GM19240 (cell line): ENCODE data around the gene RAB3C.

Experiments
- DNase-seq: peaks from one replicate; pipeline ENCODE4 v3.0.0; 2011; ENCODE audit warnings: low spot score; ENCODE audit not compliant: insufficient read length

RAB3C gene

DNA sequence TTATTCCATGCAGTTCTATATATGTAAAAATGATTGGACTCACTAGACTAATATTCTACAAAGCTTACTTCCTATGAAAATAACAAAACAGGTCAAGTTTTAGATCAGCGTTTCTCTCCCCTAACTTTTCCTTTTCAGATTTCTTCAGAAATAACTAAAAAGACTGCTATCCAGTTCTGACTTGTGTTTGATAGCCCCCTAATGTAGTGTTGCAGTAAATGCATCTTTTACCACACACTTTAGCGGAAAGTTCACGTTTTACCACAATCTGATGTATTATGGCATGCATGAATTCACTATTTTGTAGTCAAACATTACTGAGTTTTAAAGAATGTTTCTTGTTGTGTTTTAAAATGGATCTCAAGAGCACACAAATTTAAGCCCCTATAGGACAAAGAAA is 292.7 kb downstream of the RAB3C start:
- no peak for DNase-seq

DNA sequence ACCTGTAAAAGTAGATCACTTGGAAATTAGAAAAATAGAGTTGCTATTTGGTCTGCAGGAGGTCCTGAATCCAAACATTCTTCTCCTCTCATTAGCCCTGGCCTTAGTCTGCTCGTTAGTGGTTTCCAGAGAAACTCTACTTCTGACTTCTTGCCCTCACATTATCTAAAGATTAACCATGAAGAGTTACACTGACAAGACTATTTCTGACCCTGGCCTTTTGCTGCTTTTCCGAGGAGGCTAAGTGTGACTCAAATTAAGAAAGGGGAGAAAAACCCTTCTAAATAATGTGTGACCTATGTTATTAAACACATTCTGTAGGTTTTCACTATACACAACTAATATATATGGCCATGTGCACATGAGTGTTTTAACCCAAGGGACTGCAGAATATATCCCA is 302.4 kb downstream of the RAB3C start:
- no peak for DNase-seq

DNA sequence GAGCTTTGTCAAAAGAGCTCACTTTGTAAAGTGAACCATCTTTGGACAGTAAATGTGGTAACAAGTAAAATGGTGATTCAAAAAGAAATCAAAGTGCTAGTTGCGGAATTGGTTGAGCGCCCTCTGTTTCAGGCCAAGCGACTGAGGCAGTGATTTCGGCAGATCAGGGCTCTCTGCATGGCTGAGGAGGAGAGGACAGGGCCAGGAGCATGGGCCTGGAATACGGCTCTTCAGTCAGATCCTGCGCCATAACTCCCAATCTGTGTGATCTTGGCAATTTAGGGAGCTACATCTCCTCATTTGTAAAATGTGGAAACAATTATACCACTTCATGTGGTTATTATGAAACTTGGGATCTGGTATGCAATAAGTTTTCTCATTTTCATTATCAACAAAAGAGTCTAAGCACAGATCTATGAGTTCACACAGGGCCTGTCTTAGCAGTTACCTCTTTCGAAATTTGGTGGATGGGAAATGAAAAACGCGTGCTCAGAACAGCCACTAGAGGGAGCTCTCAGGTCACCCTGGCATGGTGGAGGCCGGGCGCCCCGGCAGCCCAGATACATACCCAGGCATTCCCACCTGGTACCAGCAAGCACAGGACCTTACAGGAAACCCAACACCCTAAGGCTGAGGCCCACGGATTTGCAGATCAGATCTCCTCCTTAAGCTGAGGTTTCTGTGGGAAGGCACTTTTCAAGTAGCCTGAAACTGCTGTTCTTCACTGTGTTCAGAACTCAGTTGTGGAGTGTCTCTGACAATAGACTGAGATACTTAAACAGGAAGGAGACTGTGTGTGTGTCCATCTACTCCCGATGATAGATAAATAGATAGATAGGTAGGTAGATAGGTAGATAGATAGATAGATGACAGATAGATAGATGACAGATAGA is 303.7 kb downstream of the RAB3C start:
- peak; percentile 36 for DNase-seq

DNA sequence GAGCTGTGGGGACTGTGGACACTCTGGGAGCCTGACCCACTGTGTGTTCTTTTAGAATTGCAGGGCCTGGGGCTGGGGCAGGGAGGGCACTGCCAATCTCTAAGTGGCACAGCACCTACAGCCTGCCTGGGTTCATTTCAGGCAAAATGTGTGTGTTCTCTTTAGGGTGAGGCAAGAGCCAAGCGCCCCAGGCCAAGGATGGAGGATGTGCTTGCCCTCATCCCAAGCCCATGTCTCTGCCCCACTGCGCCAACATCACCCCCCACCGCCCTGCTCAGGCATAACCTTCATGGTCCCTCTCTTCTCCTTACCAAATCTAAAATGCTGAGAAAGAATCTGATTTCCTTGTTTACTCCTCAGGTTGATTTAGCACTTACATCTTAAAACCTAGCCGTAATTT is 304.4 kb downstream of the RAB3C start:
- no peak for DNase-seq

DNA sequence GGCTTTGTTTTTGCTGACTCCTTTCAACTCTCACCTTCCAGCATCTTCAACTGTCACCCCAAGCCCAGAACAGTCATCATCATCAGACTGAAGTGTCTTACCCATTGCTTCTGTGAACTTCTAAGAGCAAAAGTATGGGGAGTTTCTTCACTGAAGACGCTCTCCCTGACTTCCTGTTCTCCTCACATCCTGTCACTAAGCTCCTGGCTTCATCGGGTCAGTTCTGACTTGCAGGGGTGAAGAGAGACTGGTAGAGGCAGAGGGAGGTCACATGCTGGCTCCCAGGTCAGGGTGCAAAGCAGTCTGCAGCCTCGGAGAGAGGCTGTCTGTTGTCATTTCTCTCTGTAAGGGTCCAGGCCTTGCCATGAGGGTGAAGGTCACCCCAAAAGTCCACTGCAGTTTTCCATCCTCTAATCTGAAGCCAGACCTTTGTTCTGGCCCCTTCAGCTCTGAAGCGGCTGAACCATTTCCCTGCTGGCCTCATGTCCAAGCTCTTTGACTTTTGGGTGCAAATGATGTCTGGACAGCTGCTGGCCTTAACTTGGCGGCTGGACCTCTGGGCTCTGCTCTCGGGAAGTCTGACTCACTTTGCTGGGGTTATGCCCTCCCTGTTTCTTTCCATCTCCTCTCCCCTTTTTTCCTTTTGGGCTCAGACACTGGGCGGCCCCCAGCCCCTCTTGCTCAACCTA is 305.0 kb downstream of the RAB3C start:
- no peak for DNase-seq

DNA sequence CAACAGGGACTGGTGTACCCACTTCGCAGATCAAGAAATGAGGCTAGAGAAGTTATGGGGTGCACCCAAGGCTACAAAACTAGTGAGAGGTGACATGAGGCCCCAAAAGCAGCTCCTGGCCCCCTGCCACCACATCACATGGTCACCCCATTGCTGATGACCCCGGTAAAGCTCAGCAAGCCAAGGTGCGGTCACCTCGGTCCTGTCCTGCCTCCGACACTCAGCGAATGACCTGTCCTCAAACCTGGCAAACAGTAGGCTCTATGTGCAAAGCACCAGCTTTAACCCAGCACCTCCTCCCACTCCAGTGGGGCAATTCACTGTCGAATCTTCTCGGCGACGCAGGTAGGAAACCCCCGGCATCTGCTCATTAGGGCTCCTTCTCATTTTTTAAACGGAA is 307.4 kb downstream of the RAB3C start:
- no peak for DNase-seq

DNA sequence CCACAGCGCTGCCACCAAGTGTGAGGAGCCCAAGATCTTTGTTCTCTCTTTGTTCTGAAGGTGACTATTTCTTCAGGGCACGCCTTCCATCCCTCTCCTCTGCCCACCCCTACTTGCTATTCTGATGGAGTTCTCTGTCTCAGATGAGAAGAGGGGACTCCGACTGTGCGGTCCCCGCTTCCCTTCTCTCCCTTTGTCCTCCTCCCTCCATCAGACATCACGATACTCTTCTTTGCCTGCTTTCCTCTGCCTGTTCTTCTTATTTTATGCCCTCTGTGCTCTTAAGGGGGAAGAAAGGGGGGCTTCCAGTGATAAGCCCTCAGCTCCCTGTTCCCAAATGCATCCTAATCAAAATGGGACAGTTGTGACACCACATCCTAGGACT is 307.8 kb downstream of the RAB3C start:
- no peak for DNase-seq

DNA sequence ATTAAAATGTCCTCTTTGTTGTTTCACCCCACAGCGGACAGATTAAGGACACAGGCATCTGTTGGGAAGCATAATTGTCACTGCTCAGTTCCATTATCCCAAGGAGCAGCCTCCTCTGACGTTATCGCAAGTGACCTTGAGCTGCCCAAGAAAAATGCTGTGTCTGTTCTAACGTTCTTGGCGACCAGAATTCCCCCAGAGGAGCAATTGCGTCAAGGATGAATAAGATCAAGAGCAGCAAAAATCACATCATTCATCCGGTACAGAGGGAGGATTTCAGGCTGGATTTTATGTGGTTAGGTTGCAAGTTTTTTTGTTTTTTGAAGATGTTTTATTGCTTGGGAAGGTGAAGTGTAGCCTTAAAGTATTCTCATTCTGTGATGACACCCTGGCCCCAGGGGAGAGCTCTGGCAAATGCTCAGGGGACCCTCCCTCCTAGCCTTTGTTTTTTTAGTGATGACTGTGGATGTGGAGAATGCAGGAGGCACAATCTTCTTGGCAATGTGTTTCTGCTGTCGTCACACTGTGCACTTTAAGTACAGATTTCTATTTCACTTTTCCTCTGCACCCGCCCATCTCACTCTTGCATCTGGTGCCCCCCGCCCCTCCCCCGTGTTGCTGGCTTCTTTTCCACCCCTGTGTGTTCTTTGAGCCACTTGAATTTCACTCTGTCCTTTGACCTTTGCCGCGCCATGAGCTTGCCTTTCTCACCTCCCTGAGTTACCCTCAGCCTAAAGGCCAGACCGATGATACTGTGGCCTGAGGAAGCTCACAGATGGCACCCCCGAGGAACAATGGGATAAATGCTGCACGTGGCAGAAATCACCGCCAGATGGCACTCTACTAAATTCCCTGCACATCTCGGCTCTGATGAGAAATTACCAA is 308.5 kb downstream of the RAB3C start:
- peak; percentile 45 for DNase-seq

DNA sequence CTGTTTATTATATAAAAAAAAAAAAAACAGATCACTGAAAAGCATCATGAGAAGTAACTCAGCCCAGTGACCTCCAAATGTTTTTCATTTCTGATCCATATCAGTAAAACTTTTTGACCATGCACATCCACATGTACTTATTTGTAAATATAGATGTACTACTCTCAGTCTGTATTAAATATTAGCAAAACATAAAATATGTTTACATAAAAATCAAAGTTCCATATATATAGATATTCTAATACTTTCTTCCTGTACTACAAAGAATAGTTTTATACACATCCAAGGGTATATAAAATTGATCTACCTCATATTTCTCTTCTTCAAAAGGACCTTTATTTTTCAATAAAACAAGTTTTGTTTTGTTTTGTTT is 309.1 kb downstream of the RAB3C start:
- no peak for DNase-seq

DNA sequence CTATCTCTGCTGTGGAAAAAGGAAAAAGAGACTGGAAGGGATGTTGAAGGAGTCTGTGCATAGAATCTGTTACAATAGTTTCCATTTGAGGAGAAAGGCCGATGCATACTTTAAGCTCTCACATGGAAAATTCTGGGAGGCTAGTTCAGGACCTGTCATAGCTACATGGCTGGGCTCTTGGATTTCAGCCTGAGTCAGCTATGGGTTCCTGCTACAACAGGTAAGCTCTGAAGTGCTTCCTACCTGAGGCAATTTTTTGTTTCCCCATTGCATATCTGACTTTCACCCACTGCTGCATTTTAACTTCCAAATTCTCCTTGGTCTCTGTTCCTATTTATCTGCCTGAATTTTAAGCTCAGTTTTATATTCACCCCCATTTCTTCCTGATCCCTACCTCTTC is 310.7 kb downstream of the RAB3C start:
- DNase-seq, result no peak

DNA sequence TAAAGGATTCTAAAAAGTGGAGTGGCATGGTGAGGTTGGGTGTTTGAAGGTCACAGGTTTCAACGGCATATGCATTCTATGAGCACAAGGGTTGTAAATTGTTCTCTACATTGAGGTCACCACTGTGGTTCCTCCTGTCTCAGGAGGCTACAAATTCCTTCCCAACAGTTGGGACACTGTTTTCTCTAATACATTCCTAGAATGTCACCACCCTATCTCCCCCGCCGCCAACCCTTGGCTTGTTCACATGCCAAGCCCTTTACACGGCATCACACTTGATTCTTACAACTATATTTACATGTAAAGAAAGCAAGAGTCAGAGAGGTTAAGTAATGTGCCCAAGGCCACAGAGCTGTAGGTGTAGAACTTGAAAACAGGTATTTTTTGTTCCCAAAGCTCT is 315.1 kb downstream of the RAB3C start:
- DNase-seq, result no peak

DNA sequence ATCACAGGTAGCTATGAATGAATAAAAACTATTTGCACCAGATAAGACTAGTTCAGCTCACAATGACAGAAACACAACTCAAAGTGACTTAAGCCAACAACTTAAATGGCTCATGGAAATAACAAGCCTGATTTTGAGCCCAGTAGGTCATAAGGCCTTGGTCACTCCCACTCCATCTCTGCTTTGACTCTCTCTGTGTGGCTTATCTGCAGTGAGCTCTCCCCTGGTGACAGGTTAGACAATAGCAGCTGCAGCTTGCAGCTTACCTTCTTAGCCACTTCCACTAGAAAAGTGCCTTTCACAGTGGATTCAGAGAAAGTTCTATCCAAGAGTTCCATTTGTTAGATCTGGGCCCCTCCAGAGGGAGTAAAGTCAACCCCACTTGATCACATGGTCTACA is 315.7 kb downstream of the RAB3C start:
- no peak for DNase-seq

DNA sequence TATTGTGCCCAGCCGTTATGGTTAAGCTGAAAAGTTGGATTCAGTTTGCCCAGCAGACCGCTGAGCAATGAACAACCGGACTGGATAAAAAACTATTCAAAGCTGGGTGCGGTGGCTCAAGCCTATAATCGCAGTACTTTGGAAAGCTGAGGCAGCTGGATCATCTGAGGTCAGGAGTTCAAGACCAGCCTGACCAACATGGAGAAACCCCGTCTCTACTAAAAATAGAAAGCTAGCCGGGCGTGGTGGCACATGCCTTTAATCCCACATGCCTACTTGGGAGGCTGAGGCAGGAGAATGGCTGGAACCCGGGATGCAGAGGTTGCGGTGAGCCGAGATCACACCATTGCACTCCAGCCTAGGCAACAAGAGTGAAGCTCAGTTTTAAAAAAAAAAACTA is 318.4 kb downstream of the RAB3C start:
- no peak for DNase-seq

DNA sequence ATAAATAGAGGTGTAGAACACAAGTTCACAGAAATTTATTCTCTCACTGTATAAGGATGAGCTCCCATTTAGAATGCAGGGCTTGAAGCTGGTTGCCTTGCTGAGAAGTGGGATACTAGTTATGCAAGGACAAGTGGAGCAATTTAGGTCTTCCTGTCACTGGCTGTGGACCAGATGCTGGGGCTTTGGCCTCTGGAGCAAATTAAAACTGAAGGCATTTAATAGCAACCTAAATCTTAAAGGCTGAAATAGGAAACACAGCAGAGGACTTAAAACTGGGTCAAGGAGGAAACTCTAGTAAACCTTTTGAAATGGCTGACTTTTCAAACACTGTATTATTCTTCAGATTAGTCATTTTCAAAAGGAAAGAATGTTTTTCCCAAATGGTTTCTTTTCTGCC is 319.4 kb downstream of the RAB3C start:
- no peak for DNase-seq

DNA sequence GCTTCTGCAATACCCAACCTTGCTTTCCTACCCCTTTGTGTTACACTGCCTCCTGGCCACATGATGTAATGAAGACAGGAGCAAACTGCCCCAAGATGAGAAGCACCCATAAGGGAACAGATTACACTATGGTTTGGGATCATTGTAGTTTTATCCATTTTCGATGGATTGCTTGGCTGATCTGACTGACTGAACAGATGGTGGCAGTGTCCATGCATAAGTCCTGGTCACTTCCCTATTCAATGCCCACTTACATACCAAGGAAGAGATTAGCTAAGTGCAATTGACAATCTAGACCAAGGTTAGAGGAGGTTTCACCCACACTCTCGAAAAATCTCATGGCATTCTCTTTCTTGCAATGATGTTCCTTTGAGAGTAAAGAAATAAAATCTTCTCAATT is 319.9 kb downstream of the RAB3C start:
- DNase-seq, result no peak

DNA sequence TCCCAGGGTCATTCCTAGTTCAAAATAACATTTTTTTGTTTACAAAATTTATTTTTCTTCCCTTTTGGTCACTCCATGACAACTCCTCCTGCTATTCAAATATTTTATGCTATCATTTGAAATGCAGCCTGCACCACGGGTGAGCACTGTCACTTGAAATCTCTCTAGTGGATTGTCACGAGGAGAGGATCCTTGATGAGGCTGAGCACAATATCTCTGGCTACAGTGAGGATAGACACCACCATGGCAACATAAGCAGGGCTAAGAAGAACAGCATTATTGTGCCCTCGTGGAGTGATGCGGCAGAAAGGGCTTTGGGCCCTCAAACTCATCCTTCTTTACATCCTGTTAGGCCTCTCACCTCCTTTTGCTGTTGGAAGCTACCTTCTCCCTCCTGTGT is 321.9 kb downstream of the RAB3C start:
- DNase-seq, result no peak

DNA sequence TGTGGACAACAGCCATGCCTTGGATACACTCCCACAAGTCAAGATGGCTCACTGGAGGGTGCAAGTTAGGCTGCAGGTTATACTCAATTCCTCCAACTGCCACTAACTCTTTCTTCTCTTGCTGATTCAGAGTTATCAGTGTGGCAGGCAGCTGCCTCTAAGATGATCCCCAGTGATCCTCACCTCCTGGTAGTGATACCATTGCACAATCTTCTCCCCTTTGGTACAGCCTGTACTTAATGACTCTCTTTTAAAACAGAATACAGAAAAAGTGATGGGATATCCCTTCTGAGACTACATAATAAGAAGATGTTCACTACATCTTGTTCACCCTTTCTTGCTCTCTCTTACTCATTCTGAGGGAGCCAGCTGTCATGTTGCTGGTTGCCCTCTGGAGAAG is 323.1 kb downstream of the RAB3C start:
- DNase-seq, result no peak
